Activated naive CD4-positive, alpha-beta T cell treated with Interleukin-2 at 50 U/mL for 16 hours (primary cell): ENCODE measurements around the gene LANCL2.
A peak's percentile ranks its signal among the peaks of the same experiment; 100 is the strongest.
"Not testable (repeated sequence)": the region's sequence is repeated elsewhere in the genome, so short reads cannot be mapped to it uniquely, and the experiment has no call there.

Experiments used
- DNase-seq: peaks from one replicate; pipeline ENCODE4 v3.0.0-alpha.2; 2020

Gene LANCL2

DNA sequence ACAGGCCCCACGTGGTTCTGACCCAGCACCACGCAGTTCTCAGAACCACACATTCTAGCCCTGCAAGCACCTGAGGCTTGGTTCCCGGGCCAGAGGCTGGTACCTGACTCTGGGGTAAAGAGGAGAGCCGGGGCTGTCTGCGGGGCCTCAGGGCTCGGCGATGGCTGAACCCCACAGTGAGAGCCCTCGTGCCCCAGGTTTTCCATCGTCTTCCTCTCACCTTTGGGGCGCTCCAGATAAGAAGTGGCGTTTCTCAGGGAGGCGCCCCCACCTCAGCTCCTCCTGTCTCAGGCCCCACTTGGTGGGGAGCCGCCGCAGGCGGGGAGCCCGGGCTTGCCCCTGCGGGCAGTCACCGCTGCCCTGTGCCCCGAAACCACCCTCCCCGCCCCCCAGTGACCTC lies 2.2 kb upstream of the LANCL2 start:
- DNase-seq: no peak

DNA sequence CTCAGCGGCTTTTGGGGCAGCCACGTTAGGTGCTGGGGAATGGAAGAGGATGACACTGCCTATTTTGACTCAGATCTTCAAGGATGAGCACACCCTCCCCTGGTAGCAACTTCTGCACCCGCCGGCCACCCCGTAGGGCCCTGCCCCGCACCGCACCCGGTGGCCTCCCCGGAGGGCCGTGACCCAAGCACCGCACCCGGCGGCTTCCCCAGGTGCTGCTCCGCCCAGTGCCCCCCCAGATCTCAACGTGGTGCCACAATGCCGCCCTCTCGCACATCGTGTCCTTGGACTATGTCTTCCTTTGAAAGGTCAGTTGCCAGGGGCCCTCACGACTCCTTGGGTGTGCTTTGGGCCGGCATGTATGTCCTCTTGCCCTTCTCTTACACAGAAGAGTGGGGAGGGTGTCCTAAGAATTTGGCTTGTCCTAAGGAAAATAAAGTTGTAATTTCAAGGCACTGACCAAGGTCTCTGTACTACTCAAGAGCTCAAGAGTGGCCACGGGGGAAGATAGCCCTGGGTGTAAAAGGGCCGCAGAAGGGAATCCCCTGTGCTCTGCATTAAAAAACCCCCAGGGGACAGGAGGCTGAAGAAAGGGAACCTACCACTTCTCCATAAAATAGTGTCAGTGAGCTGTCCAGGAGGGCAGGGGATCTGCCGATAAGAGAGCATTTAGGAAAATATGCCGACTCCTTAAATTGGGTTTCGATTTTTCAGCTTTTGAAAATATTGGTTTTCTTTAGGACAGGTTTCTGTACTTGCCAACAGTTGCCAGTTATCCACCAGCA lies 1.6 kb upstream of the LANCL2 start:
- DNase-seq: no peak

DNA sequence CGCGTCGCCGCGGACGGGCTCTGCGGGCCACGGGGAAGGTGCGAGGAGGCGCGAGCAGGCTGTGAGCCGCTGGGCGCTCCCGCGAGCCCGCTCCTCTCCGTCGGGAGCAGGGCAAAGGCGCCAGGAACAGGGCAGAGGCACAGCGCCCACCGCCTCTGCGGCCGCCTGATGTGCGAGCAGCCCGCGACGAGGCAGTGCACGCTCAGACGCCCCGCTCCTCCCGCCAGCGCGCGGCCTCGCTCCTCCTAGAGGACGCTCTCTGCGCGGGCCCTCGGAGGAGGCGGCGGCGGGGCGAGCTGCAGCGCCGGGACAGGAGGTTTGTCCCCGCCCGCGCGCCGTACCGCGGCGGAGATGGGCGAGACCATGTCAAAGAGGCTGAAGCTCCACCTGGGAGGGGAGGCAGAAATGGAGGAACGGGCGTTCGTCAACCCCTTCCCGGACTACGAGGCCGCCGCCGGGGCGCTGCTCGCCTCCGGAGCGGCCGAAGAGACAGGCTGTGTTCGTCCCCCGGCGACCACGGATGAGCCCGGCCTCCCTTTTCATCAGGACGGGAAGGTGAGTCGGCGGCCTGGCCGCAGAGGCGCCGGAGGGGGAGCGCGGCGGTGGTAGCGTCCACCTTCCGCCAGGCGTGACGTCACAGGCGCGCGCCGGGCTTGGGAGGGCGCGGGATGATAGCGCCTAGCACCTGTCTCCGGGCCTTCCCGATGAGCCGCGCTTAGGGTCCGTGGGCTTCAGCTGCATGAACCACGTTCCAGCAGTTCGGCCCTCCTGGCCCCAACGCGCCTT lies 731 bp downstream of the LANCL2 start:
- DNase-seq: peak; percentile 94

DNA sequence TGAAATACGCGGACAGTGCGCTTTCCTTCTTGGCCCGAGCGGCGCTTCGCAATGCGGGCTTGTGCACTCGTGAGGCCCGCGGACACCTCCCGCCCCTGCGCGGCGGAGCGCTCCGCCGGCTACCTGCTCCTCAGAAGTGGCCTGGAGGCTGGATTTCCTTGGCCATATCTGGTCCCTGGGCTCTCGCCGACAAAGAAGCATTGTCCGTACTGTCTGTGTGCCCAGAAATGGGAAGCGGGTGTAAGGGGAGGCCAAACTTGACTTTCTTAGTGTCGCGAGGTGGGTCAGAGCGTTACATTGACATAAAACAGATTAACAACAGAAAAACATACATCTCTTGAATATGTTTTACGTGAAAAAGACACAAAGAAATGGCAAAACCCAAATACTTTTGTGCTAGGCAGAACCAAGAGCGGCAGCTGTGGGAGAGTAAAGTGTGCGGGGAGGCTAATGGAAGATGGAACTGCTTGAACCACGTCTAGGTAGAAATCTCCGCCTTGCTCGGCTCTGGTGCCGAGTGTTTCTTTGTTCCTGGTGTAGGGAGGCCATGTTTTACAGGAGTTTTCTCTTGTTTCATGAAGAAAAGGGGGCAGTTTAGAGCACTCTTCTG lies 1.4 kb downstream of the LANCL2 start:
- DNase-seq: peak; percentile 28

DNA sequence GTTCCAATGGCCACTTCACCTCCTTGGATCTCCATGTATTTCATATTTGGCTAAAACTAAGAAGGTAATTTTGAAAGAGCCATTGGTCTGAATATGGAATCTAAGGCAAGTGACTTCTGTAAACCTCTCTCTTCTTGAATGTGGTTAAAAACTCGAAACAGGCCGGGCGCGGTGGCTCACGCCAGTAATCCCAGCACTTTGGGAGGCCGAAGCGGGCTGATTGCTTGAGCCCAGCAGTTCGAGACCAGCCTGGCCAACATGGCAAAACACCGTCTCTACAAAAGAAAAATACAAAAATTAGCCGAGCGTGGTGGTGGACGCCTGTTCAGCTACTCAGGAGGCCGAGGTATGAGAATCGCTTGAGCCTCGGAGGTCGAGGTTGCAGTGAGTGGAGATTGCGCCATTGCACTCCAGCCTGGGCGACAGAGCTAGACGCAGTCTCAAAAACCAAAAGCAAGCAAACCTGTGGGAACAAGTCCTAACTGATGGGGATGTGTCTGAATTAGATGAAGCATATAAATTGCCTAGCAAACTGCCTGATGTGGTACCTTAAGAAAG lies 2.2 kb downstream of the LANCL2 start:
- no peak for DNase-seq

DNA sequence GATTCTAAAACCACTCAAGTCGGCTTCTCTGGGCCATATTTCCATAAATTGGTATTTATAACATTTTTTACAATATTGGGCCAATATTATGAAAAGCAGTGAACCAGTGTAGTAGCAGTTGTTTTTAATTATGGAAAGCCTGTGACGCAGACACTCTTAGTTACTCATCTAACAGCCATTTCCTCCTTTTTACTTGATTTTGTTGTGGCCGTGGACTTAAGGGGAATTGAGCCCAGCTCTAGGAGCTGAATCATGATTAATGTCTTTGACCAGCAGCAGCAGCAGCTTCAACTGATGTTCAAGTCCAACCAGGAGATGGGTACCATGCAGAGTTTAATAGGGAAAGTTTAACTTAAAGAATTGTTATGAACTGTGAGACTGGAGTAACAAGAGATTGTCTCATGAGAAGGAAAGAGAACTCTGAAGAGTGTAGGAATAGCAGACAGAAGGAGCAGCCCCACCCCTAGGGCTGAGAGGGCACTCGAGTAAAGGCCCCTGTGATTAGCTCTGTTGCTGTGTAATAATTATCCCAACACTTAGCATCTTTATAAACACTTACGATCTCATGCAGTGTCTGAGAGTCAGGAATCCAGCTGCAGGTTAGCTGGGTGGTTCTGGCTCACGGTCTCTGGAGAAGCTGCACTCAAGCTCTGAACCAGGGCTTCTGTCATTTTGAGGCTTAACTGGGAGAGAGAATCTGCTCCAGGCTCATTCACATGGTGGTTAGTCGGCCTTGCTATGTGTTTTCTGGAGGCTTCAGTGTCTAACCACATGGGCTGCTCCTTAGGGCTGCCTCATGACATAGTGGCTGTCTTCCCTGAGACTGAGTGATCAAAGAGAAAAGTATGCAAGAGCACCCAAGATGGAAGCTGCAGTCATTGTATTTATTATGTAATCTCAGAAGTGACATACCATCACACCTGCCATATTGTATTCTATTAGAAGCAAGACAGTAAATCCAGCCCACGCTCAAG lies 4.6 kb downstream of the LANCL2 start:
- DNase-seq: no peak

DNA sequence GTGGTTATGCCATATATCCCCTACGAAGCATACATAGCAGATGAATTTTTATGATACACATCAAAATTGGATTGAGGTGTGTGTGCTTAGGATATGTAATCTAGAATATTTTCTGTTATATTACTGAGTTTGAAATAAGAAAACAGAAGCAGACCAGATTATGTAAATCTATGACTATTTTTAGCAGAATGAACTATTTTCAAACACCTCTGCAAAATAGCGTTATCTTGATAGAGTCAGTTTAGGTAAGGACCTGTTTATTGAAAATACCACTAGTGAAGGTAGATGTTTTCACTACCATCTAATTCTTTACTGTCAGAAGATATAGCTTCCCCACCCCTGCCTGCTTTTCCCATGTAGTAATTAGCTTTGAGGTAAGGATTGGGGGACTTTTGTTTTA lies 9.1 kb downstream of the LANCL2 start:
- no peak for DNase-seq

DNA sequence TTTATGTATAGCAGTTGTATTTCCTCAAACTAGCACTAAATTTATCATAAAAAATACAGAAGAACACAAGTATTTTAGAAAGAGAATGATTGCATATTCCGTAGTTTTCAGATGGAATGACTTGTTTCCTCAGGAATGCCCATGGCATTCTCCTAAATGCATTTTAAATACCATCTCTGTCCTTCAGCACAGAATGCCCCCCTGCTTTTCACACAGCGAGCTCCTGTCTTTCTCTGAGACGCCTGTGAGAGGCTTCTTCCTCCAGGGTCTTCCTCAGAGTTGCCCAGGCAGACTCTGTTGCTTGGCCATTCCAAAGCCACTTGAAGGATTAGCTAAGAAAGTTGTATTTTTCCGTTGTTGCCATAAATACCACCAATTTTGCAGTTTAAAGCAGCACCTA lies 10.1 kb downstream of the LANCL2 start:
- no peak for DNase-seq

DNA sequence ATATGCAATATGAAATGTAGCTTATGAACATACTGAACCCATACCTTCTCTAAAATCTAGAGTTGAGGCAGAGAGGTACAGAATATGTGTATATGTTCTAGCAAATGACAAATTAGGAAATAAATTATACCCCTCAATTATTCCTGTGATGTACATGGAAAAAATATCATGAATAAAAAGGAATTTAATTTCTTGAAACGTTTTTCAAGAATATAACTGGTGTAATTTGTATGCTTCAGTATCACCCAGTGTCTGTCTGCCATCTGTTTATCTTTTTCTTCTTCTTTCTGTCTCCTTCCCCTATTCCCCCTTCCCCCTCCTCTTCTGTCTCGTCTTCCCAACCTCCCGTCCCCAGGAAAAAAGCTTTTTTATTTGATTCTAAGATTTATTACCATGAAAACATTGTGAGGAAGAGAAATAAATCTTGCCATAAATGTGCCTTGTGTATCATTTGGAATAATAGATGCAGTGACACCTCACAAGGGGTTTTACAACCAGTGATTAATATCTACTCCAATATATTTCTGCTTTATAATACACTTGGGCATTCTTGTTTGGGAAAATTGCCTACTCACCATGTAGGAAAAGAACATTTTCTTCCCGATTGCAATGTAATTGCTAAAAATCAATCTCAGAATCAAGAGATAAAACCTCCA lies 12.2 kb downstream of the LANCL2 start:
- DNase-seq: no peak

DNA sequence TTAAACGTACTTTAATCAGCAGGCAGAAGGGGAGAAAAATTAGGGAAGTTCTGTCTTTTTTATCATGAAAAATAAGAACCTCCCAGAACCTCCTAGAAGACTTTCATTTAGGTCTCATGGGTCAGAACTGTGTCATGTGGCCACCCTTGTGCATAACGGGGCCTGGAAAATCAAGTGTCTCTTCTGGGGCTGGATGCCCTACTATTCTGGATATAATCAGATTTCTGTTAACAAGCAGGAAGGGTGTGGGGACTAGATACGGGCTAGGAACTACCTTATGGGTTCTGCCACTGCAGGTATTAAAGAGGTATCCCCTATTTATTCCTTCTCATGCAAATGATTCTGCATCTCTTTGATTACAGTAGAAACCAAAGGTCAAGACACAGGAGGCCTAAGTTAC lies 14.1 kb downstream of the LANCL2 start:
- DNase-seq: no peak

DNA sequence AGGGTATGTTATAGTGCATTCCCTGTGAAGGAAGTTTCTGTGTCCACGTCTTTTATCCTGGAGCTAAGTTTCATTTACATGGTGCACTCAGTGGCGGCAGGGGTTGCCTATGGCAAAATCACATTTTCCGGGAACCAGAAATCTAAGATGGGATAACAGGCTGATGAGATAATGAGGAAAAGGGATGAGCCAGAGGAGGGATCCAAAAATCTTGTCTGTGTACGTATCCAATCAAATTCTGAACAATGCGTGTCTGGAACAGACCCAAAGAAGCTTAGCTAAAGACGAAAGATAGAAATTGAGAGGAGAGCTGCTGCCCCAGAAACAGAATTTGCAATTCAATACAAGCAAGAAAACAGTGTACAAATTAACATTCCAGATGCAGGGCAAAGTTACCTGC lies 16.1 kb downstream of the LANCL2 start:
- no peak for DNase-seq

DNA sequence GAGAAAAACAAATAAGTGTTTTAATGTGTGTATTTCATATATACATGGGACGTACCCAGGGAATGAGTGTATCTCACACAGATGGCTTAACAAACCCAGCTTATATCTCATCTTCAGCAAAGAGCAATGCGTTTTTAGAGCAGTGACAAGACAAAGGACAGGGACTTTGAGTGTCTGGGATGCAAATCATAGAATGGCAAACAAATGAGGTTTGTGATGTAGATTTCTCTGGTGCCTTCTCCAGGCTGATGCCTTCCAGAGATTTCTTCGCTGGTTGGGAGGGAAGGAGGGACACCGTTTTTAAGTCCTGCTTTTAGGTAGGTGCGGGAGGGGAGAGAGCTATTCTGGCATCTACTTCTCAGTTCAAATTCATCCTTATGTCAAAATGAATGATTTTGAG lies 16.6 kb downstream of the LANCL2 start:
- DNase-seq: no peak

DNA sequence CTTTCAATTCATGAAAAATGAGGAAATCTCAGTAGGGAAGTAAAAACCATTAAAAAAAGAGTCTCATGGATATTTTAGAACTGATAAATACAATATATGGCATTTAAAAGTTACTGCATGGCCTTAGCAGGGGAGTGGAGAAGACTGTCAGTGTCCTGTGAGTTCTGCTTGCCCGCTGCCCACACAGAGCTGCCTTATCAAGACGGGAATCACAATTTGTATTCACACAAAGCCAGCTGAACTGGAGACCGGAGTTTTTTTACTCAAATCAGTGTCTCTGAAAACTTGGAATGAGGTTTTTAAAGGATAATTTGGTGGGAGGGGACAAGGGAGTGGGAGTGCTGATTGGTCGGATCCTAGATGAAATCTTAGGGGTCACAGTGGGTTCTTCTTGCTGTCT lies 17.1 kb downstream of the LANCL2 start:
- DNase-seq: no peak

DNA sequence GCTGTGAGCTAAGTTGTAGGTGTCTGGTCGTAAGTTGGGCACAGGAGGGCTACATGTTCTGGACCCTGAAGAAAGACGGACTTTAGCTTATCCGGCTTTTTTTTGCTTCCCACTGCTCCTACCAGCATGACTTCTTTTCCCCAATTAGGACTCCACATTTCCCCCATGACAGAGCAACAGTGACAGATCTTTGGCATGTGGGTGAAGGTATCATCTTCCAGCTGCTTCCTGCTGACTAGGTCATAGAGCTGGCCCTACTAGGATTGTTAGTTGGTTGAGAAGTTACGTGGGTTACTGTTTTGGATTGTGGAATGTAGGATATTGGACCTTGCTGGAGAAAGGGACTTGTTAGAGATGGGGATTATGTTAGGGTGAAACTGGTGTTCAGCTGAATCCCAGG lies 21.4 kb downstream of the LANCL2 start:
- no peak for DNase-seq

DNA sequence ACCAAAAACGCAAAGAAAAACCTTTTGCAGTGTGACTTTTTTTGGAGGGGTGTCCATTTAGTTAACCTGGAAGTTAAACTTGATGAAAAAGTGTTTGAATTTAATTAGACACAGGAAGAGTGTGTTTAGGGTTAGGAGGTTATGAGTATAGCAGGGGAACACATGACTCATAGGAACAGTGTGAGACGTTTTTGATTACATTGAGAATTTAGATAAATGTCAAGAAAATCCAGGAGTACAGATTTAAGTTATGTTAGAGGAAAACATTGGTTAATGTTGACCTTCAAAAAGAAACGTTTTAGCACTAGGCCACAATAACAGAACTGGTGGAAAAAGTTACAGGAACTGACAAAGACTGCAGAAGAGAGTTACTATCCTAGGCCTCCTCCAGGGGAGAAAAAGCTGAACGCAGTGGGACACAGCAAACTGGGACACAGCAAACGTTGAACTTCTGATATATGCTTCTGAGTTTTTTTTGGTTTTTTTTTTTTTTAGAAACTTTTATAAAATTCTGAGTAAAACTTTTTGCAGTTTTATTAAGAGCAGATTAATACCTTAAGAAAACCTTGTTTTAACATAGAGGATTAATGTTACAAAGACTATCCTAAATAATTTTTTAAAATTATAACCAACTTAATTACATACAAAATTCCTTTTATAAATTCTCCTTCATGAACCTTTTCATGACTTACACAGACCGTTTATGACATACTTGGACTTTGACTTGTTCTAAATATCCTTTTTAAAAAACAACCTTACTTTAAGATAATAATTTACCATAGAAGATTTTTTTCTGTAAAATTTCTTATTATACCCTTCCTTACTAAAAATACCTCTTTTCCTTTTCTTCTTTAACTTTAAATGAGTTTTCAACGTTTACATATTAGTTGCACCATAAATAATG lies 22.2 kb downstream of the LANCL2 start:
- DNase-seq: no peak

DNA sequence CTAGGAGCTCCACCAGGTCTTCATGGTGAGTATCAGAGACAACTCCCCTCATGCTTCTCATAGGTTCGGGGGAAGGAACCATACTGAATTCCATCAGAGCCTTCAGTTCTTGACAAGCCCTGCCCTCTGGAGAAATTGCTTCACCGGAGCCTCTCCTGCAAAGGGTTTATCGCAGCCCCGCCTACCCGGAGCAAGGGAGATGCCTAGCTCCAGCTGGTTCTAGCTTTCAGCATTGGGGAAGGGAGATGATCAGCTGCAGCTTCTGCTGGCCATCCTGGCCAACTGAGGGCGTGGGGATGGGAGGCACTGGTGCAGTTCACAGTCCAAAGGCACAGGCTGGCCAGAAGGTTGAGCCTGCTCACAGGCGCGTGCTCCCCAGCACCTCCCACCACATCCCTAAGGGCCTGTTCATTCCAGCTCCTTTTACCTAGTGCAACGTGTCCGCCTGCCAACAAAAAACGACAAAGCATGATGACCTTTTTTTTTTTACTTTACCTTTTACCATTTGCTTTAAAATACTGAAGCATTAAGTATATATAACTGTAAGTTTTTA lies 31.2 kb downstream of the LANCL2 start:
- DNase-seq: no peak

DNA sequence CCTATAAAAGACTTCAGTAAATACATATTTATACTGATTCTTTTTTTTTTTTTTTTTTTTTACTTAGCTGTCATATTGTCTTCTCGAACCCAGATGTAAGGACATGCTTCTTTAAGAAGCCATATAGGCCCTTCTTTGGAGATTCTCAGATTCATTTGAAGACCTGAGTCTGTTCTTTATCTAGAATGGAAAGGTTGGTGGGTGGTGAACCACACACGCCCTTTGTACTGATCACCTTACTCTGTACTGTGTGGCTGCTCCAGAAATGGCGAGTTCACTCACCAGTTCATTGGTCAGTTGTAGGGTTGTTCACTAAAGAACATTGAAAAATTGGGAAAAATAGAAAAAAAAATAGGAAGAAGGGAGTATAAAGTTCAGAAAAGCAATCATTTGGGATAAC lies 32.5 kb downstream of the LANCL2 start:
- no peak for DNase-seq

DNA sequence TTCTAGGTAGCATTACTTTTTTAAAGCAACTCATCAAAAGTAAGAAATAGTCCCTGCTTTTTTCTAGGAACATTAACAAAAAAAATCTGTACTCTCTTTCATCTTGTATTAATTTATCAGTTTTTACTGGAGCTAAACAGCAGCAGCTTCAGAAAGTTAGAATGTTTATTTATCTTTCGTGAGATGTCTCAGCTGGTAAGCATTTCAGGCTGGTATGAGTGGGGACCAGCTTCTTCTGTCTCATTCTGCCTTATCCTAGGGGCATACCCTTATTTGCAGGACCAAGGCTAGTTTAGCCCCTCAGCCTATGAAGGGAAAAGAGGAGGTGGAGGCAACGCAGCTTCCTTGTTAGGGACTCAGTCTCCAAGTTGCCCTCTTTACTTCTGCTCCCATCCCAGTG lies 35.1 kb downstream of the LANCL2 start:
- no peak for DNase-seq

DNA sequence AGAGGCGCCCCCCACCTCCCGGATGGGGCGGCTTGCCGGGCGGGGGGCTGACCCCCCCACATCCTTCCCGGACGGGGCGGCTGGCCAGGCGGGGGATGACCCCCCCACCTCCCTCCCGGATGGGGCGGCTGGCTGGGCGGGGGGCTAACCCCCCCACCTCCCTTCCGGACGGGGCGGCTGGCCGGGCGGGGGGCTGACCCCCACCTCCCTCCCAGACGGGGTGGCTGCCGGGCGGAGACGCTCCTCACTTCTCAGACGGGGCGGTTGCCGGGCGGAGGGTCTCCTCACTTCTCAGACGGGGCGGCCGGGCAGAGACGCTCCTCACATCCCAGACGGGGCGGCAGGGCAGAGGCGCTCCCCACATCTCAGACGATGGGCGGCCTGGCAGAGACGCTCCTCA lies 37.4 kb downstream of the LANCL2 start:
- not testable (repeated sequence) for DNase-seq

DNA sequence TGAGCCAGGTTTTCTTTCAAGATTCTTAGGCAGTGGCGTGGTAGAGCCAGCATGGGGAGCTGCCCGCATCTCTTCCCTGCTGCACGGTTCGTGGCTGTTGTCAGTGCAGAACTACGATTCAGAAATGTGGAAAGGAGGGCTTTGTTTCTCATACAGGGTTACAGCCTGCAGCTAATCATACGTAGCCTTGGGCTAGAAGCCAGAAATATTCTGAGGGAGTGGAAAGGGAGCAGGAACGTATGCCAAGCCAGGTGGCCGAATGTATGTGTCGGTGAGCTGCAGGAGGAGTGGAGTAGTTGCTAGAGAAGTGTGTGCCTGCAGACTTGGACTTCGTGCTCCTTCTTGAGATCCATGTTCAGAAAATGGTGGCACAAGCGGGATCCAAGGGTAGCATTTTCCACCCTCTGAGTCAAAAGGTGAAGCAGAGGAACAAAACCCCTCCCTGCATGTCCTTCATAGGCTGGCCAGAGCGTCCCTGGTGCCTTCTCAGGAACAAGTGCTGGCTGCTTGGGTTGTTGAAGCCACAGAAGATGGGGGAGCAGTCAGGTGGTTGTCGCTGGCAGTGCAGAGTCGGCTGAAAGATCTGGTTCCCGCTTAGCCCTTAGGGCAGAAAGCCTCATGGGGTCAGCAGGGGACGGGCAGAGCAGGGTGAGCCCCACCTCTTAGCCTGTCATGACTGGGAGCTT lies 40.9 kb downstream of the LANCL2 start:
- no peak for DNase-seq
